DMS79 treated with DMSO at 0.1 percent for 48 hours (cell line): ENCODE data around the gene HCFC1.
"Not testable (repeated sequence)": the region's sequence is repeated elsewhere in the genome, so short reads cannot be mapped to it uniquely, and the experiment has no call there.

ENCODE experiments used
- DNase-seq: peaks from one replicate; lab custom pipeline; 2025; lab: John Stamatoyannopoulos, UW

Gene HCFC1

GRCh38 chrX:154008521-154008920 is 36.9 kb upstream of the HCFC1 start:
- DNase-seq, result no peak

DNA sequence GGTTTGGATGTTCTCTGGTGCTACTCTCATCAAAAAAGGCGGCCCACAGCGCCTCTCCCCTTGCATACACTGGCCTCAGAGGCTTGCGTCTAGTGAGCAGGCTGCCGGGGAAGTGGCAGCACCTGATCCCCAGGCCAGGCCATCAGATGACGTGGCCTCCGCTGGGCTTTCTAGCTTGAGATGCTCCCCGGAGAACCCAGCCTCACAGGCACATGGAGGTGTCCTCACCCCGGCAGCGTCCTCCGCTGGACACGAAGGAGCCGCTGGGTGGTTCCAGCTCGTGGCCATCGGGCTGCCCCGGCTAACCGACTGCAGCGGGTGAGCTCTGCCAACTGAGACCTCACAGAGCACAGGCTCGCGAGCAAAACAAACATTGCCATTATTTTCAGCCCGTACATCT is 35.3 kb upstream of the HCFC1 start:
- no peak for DNase-seq

DNA sequence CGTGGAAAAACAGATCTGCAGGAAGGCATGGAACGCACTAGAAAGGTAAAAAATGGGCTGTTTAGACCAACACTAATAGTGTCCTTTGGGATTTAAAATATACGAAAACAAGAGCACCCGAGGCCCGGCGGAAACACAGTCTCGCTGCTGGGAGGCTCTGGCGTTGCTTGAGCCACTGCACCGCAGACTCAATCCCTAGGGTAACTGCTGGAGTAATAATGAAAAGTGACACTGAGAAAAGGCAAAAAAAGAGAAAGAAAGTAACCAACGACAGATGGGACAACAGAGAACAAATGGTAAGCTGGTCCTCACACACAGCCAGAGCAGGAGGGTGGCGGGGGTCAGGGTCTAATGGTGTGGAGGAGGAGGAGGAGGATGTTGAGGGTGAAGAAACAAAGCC is 32.7 kb upstream of the HCFC1 start:
- DNase-seq, result no peak

DNA sequence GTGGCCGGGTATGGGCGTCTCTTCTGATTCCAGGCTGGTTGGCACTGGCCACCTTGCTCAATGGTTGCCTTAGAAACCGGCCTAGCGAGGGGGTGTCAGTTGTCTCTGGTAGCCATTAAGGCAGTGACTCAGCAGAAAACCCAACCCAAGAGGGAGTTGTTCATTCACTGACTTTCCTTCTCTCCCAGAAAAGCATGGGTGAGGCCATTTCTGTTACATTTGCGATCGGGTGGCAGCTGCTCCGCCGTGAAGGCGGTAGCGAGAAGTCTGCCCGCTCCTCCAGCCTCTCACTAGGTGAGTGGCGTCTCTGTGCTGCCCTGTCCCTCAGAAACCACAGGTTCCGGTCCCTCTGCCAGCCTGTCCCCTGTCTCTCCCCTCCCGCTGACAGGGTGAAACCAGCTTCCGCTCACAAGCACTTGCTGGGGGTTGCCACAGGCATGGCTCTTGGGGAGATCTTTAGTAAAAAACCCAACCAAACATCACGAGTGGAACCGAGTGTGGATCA is 30.6 kb upstream of the HCFC1 start:
- DNase-seq, result peak; percentile 7

DNA sequence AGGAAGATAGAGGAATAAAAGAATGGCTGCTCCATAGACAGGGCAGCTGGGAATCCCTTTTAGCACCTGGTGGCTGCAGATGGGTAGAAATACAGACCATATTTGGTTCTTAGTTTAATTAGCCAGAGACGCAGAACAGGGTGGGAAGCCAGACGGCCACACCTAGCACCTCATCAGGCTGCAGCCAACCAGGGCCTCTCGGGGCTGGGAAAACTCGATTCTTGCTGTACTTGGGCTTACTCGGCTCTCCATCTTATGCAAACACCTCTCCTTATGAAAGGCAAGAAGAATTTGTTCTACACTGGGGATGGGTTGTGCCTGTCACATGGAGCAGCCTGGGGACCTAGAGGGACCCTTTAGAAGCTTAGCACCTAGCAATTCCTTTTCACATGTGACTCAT is 28.4 kb upstream of the HCFC1 start:
- DNase-seq, result no peak

- DNase-seq, result no peak
These were observed 27.9 kb upstream of the HCFC1 start for GRCh38 chrX:153999359-154000037.

GRCh38 chrX:153995504-153995903 is 23.9 kb upstream of the HCFC1 start:
- no peak for DNase-seq

- not testable (repeated sequence) for DNase-seq
These were observed 22.8 kb upstream of the HCFC1 start for GRCh38 chrX:153994398-153994797.

DNA sequence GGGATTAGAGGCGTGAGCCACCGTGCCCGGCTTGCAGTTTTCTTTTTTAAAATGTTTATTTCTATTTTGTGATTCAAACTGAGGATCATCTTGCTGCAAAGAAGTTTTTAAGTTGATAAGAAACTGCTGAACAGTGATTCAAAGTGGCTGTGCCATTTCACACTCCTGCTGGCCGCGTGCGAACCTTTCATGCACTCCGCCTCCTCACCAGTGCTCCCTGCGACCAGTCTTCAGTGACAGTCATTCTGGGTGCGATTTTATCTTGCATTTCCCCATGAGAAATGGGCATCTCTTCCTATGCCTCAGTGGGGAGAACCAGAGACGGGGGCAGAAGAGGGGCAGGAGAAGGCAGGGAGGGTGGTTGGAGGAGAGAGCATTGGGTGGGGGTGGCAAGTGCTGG is 22.4 kb upstream of the HCFC1 start:
- DNase-seq, result no peak

DNA sequence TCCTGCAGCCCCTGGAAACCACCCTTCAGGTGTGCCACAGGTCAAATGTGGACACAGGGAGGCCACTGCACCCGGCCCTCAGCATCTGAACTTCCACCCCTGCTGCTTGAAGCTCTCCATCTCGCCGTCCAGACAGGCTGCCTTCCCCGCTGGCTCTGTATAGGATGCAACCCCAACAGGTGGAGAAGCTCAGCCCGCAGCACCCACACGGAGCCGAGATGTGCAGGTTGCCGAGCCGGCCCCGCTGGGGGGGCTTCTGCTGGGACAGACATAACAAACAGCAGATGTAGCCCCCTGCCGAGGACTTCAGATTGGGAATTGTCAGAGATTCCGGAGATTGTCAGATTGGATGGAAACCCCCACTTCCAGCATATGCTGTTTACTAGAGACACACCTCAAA is 21.5 kb upstream of the HCFC1 start:
- DNase-seq, result no peak

- no peak for DNase-seq
These were observed 20.6 kb upstream of the HCFC1 start for GRCh38 chrX:153992180-153992579.

DNA sequence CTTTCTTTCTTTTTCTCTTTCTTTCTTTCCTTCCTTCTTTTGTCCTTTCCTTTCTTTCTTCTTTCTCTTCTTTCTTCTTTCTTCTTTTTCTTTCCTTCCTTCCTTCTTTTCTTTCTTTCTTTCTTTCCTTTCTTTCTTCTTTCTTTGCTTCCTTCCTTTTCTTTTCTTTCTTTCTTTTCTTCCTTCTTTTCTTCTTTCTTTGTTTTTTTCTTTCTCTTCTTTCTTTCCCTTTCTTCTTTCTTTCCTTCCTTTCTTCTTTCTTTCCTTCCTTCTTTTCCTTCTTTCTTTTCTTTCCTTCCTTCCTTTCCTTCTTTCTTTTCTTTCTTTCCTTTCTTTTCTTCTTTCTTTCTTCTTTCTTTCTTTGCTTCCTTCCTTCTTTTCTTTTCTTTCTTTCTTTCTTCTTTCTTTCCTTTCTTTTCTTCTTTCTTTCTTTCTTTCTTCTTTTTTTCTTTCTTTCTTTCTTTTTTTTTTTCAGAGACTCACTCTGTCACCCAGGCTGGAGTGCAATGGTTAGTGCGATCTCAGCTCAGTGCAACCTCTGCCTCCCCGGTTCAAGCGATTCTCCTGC is 19.5 kb upstream of the HCFC1 start:
- no peak for DNase-seq

DNA sequence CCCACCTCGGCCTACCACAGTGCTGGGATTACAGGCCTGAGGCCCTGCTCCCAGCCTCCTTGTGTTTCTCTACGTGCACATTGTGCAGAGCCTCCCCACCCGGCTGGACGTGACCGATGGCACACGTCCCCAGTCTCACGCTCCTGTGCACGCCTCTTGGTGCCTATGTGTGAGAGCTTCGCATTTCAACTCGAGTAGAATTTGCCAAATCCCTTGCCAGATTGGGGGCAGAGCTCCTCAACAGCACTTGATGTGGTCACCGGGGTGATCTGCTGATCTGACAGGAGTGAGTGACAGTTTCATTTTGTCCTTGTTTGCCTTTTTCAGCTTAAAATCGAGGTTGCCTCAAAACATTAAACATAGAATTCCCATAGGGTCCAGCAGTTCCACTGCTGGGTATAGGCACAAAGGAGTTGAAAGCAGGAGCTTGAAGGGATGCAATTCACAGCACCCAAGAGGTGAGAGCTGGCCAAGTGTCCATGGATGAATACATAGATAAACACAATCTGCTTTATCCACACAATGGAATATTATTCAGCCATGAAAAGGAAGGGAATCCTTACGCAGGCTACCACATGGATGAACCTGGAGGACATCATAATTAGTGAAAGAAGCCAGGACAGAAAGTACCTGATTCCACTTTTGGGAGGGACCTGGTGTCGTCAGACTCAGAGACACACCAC is 18.5 kb upstream of the HCFC1 start:
- DNase-seq, result no peak

DNA sequence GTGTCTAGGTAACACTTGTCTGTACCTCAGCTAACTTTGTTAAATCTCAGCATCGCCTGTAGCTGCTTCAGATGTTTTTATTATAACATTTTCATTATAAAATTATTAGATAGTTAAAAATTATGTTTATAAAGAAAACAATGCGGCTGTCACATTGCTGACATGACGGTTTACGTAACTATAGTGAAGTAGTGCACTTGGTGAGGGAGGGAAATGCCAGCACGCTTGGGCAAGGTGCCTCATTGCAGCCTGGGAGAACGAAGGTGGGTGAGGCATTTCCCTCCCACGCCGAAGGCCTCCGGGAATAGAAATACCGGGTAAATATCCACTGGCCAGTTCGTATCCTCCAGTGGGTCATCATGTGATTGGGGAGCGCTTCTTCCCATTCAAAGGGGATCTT is 16.9 kb upstream of the HCFC1 start:
- DNase-seq, result no peak

DNA sequence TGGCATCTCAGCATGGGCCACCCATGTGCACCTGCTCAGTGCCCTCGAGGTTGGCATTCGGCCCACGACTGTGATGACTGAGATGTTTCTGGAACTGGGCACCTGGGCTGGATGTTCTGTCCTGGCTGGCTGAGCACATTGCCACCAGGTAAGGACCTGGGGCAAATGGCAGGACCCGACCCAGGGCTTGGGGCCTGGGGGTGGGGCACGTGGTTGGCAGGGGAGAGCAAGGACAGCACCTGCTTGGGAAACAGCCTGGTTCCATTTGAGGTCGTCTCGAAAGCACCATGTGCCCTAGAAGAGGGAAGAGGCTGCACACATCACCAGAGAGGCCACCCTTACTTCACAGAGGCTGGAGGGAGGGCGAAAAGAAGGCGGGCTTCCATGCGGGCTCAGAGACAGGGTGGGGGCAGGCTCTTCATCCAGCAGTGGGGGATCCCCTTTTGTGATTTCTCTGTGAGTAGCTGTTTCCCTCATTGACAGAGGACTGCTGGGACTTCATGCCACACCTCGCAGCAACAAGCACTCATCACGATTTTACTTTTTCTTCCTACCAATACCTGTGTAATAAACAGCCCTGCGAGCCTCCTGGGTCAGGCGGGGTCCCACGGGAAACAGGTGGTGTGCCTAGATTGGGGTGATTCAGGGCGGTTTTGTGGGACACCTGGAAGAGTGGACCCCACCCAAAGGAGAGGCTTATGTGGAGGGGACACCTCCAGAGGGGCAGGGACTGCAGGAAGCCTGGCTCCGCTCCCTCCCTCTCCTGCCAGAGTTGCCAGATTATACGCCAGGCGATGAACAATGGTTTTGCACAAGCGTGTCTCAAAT is 12.9 kb upstream of the HCFC1 start:
- no peak for DNase-seq

GRCh38 chrX:153983321-153983801 is 11.7 kb upstream of the HCFC1 start:
- no peak for DNase-seq

DNA sequence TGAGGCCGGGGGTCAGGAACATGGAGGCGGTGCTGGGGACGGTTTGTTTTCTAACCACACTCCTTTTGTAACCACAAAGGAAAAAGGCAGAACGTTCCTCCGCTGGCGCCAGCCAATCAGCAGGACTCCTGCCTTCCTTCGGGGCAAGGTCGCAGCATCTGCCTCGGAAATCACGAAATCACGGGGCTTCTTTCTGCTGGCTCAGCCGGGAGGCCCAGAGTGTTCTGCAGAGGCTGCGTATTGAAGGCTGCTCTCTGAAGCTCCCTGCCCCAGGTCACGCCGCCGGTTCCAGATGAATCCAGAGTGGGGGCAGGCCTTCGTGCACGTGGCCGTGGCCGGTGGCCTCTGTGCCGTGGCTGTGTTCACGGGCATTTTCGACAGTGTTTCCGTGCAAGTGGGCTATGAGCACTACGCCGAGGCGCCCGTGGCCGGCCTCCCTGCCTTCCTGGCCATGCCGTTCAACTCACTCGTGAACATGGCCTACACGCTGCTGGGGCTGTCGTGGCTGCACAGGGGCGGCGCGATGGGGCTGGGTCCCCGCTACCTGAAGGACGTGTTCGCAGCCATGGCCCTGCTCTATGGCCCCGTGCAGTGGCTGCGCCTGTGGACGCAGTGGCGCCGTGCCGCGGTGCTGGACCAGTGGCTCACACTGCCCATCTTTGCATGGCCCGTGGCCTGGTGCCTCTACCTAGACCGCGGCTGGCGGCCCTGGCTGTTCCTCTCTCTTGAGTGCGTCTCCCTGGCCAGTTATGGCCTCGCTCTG is 10.3 kb upstream of the HCFC1 start:
- no peak for DNase-seq

DNA sequence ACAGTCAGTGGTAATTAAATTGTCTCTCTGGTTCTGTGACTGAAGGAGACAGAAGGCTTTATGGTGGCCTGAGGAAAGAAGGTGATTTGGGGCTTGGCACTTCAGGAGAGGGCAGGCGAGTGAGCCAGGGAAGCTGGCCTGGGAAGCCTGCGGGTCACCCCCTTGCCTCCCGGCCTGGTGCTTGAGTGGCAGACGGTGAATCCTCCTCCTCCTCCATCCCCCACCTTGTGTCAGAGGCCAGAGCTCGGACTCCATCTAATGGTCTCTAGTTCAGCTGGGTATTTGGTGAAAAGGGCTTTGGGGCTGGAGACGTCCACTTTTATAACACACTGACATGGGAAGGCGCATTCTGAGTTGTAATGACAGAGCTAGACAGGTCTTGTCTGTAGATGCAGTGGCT is 9.6 kb upstream of the HCFC1 start:
- DNase-seq, result no peak

GRCh38 chrX:153980394-153980793 is 8.8 kb upstream of the HCFC1 start:
- not testable (repeated sequence) for DNase-seq

GRCh38 chrX:153974726-153975286 is 3.2 kb upstream of the HCFC1 start:
- DNase-seq, result no peak

- DNase-seq, result no peak
These were observed 2.5 kb upstream of the HCFC1 start for GRCh38 chrX:153974003-153974725.
